A673 (cell line): ENCODE measurements around the gene FBXL7. TPM values are rescaled to one million over a fixed set of nuclear protein-coding genes. Genes with fewer than 3 reads are reported as not detected.

ENCODE experiments used
- BruUV-seq: library from RNA; stranded (reverse); fragments of 400-500 nt; replicated peaks from 2 replicates; lab custom pipeline; 2021; lab: Mats Ljungman, UMichigan
- CTCF ChIA-PET: fragments of 300-600 bp; sonication (Branson Sonifier 250); formaldehyde crosslinking; loops from one replicate; lab custom pipeline; 2022; ENCODE audit warnings: antibody characterized with exemption; lab: Charles Lee
- POLR2A ChIA-PET: fragments of 300-600 bp; sonication (Branson Sonifier 250); formaldehyde crosslinking; loops from one replicate; lab custom pipeline; 2022; ENCODE audit warnings: antibody characterized with exemption; ENCODE audit not compliant: low non-redundant PET; lab: Charles Lee
- DNase-seq: peaks from one replicate; pipeline ENCODE4 v3.0.0-alpha.2; 2015; ENCODE audit warnings: low spot score
- H3K27ac ChIP-seq: fragments of 200-600 bp; sonication (generic); 2 replicates; pipeline ENCODE4 v1.5.1; 2016; ENCODE audit warnings: mixed run types, low read depth, mild to moderate bottlenecking, mixed read lengths, antibody characterized with exemption, low read length; ENCODE audit not compliant: poor library complexity, severe bottlenecking
- H3K27me3 ChIP-seq: fragments of 200-600 bp; sonication (generic); replicated peaks from 2 replicates; pipeline ENCODE4 v1.6.1; 2017; ENCODE audit warnings: mixed run types, low read depth, mild to moderate bottlenecking, mixed read lengths, antibody characterized with exemption, low read length; ENCODE audit not compliant: insufficient read depth, poor library complexity
- H3K36me3 ChIP-seq: fragments of 200-600 bp; sonication (generic); 2 replicates; pipeline ENCODE4 v1.6.1; 2016; ENCODE audit warnings: mixed run types, mild to moderate bottlenecking, mixed read lengths, antibody characterized with exemption, low read length; ENCODE audit not compliant: insufficient read depth, poor library complexity, severe bottlenecking
- H3K4me1 ChIP-seq: fragments of 200-600 bp; sonication (generic); 2 replicates; pipeline ENCODE4 v1.6.1; 2017; ENCODE audit warnings: mixed run types, mild to moderate bottlenecking, mixed read lengths, antibody characterized with exemption, low read length; ENCODE audit not compliant: insufficient read depth, poor library complexity, severe bottlenecking
- H3K4me3 ChIP-seq: fragments of 200-600 bp; sonication (generic); 2 replicates; pipeline ENCODE4 v1.5.1; 2016; ENCODE audit warnings: low read depth, mixed run types, mild to moderate bottlenecking, mixed read lengths, low read length; ENCODE audit not compliant: poor library complexity, severe bottlenecking
- H3K9me3 ChIP-seq: fragments of 200-600 bp; sonication (generic); 2 replicates; pipeline ENCODE4 v1.6.1; 2016; ENCODE audit warnings: mixed run types, low read depth, mild to moderate bottlenecking, mixed read lengths, antibody characterized with exemption, low read length; ENCODE audit not compliant: poor library complexity, severe bottlenecking
- CTCF ChIP-seq: fragments of 300-800, 200-600 bp; sonication (generic); conservative IDR thresholded peaks from 2 replicates; pipeline ENCODE4 v1.5.1; 2017; ENCODE audit warnings: low read depth, mild to moderate bottlenecking, antibody characterized with exemption, low read length, moderate library complexity, mixed read lengths
- EZH2 ChIP-seq: fragments of 200-600 bp; sonication (generic); IDR thresholded peaks from 2 replicates; pipeline ENCODE4 v1.6.1; 2017; ENCODE audit warnings: borderline replicate concordance, low read depth, mild to moderate bottlenecking, mixed read lengths, antibody characterized with exemption, low read length; ENCODE audit not compliant: poor library complexity, severe bottlenecking
- intact Hi-C: fragments of 100-400 bp; cut with micrococcal nuclease; formaldehyde crosslinking; loops from one replicate; pipeline ENCODE4 v1.10.0; 2022; ENCODE audit not compliant: unreplicated experiment
- total RNA-seq: library from RNA; stranded (reverse); gene quantifications from 2 replicates; pipeline ENCODE4 v1.2.3, GENCODE V29; 2021

The FBXL7 gene
- total RNA-seq, 1 experiment from 2014 or later = 5.9 TPM

- H3K9me3 ChIP-seq = no peaks in the 10 kb centered on the region
- H3K27ac ChIP-seq = no peak overlapping the region
- H3K36me3 ChIP-seq = no peaks in the 10 kb centered on the region
- no peak for DNase-seq
- BruUV-seq = no TSS peak
- TF ChIP-seq CTCF = no peak
- TF ChIP-seq EZH2 = no peak
- H3K27me3 ChIP-seq = no peaks in the 10 kb centered on the region
- ChIA-PET CTCF (no interaction called here), POLR2A (no interaction called here)
- no peaks in the 10 kb centered on the region for H3K4me1 ChIP-seq
- H3K4me3 ChIP-seq = no peak overlapping the region
- intact Hi-C loops = no loop called here
Measured at GRCh38 chr5:15966066-15966640, 466.2 kb downstream of the FBXL7 start.

- intact Hi-C loops = no loop called here
- no peaks in the 10 kb centered on the region for H3K36me3 ChIP-seq
- H3K4me3 ChIP-seq = no peak overlapping the region
- H3K27me3 ChIP-seq = no peaks in the 10 kb centered on the region
- BruUV-seq = no TSS peak
- H3K27ac ChIP-seq = no peak overlapping the region
- no peak for DNase-seq
- no peaks in the 10 kb centered on the region for H3K4me1 ChIP-seq
- ChIA-PET POLR2A (no interaction called here), CTCF (no interaction called here)
- H3K9me3 ChIP-seq = no peaks in the 10 kb centered on the region
- TF ChIP-seq EZH2 = no peak
- no peak for TF ChIP-seq CTCF
Measured at GRCh38 chr5:15966651-15967050, 466.7 kb downstream of the FBXL7 start.

- no peak for TF ChIP-seq CTCF
- no peak for TF ChIP-seq EZH2
- Histone ChIP-seq H3K9me3 (no peaks in the 10 kb centered on the region), H3K27me3 (no peaks in the 10 kb centered on the region), H3K4me3 (no peak overlapping the region), H3K4me1 (no peaks in the 10 kb centered on the region), H3K36me3 (no peaks in the 10 kb centered on the region), H3K27ac (no peak overlapping the region)
- intact Hi-C loops = no loop called here
- ChIA-PET CTCF (no interaction called here), POLR2A (no interaction called here)
- BruUV-seq = no TSS peak
- DNase-seq = no peak
Measured at GRCh38 chr5:15968993-15969392, 469.0 kb downstream of the FBXL7 start.
